ENCODE results near the gene SCAMP3.
"Not testable (repeated sequence)": the region's sequence is repeated elsewhere in the genome, so short reads cannot be mapped to it uniquely, and the experiment has no call there.

The SCAMP3 gene

DNA sequence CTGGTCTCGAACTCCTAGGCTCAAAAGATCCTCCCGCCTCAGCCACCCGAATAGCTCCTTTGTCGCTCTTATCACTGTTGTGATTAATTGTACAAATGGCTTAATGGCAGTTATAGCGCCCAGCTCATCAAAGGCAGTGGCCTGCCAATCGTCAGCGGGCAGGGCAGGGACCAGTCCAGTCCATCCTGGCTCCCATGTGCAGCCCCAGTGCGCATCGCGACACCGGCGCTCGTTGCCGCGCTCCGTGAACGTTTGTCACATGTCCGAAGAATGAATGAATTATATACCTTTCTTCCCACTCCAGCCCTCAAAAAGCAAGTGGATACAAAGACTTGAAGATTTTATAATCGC, 35.3 kb downstream of the SCAMP3 start:
- DNase-seq, result no peak

GRCh38 chr1:155226188-155226909, 35.8 kb downstream of the SCAMP3 start:
- peak; percentile 84 for DNase-seq

DNA sequence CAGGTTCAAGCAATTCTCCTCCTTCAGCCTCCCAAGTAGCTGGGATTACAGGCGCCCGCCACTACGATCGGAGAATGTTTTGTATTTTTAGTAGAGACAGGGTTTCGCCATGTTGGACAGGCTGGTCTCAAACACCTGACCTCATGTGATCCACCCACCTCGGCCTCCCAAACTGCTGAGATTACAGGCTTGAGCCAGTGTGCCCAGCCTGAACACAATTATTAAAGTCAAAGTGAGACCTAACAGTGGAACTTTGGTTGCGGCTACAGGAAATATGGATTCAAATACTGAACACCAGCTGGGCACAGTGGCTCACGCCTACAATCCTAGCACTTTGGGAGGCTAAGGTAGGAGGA, 36.8 kb downstream of the SCAMP3 start:
- not testable (repeated sequence) for DNase-seq

GRCh38 chr1:155223047-155223446, 39.1 kb downstream of the SCAMP3 start:
- DNase-seq, result no peak

- DNase-seq, result not testable (repeated sequence)
Observed at GRCh38 chr1:155220211-155220965, 41.8 kb downstream of the SCAMP3 start.

DNA sequence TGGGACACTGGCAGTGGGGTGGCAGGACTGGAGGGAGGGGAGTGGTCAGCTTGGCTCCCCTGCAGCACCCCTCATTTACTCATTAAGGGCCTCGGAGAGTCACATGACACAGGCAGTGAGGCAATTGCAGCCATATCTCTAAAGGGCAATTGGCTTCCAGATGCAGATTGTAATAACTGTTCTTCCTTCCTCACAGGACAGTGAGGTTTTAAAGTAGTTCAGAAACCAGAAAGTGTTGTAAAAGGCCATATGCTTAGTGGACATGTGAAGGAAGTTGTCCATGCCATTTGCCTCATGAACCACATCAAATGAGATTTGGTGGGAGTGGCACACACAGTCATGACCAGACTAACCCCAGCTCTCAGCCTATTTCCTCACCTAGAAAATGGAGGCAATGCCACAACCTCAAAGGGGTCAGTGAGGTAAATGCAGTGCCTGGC, 42.5 kb downstream of the SCAMP3 start:
- DNase-seq, result no peak

DNA sequence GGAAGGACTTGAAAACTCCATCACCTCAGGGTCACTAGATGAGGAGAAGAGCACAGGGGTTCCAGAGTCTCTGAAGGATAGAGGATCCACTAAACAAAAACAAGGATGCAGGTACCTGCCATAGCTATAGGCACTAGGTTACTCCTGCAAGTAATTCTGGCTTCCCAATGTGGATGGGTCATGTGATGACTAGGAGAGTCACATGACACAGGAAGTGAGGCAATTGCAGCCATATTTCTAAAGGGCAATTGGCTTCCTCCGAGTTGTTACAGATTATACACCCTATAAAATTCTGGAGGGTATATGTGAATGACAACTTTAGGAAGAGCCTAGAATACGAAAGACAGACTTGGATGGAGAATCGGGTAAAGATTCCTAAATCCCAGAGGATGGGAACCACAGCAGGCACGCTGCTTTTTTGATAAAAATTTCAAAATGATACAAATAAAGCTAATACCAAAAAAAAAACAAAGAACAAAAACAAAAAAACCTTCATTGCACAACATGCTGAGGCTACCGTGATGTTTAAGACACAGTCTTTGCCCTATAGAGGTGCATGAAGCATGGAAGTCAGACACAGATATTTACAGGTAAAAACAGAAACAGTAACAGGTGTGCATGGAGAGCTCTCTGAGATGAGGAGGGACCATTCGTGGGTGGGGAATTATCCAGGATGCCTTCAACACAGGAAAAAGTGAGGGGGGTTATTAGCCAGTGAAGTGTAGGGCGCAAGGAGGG, 43.1 kb downstream of the SCAMP3 start:
- peak; percentile 64 for DNase-seq

DNA sequence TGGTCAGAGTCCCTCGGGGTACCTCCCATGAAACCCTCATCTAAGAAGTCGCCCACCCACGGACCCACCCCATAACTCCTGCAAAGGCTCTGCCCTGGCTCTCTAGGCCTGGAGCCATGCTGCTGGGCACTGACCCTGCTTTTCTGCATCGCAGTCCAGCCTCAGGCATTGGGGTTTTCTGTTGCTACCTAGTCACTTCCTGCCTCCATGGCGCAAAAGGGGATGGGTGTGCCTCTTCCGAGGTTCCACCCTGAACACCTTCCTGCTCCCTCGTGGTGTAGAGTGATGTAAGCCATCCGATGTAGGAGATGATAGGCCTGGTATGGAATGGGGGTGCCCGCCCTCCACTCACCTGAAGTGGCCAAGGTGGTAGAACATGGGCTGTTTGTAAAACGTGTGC, 47.5 kb downstream of the SCAMP3 start:
- DNase-seq, result not testable (repeated sequence)

- not testable (repeated sequence) for DNase-seq
Observed at GRCh38 chr1:155212051-155212440, 50.1 kb downstream of the SCAMP3 start.

DNA sequence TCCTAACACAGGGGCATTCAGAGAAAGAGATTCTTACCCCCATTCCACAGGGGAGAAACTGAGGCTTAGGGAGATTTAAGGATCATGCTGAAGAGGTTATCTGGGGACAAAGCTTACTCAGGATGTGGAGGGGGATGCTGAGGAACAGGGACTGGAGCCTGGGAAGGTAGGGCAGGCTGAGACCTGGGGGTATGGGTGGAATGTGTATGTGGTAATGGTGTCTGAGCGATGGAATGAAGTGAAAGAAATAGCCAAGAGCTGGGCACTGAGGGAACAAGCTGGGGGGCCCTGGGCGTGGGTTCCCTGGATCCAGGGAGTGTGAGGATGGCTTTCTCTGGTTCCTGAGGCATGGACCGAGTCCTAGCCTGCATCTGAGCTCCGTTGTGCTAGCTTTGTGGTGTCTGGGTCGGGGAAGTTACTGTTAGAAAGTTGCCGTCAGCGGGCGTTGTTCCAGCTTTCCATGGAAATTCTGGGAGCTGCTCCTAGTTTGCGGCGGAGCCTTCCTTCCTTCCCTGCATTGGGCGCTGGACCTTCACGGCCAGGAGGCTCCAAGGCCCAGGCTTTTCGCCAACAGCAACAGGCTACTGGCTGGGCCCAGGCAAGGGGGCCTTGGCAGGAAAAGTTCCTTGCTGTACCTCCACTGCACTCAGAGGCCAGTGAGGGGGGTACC, 50.6 kb downstream of the SCAMP3 start:
- peak; percentile 41 for DNase-seq

GRCh38 chr1:155210314-155211104, 51.7 kb downstream of the SCAMP3 start:
- DNase-seq, result no peak

DNA sequence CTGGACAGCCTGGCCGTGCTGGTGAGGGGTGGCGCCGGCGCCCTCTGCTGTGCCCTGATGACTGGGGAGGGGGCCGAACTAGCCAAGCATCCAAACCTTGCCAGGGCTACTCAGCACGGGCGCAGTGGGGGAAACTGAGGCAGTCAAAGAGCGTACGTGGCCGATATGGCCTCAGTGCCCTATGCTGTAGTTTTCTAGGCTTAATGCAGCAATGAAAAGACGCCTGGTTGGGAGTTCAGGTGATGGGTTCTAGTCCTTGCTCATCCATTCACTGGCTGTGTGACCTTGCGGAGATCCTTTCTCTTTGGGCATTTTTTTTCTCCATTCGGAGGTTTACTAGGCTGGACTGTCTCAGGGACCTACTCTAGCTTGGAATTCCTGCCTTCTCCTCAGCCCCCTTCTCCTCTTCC, 52.8 kb downstream of the SCAMP3 start:
- no peak for DNase-seq

DNA sequence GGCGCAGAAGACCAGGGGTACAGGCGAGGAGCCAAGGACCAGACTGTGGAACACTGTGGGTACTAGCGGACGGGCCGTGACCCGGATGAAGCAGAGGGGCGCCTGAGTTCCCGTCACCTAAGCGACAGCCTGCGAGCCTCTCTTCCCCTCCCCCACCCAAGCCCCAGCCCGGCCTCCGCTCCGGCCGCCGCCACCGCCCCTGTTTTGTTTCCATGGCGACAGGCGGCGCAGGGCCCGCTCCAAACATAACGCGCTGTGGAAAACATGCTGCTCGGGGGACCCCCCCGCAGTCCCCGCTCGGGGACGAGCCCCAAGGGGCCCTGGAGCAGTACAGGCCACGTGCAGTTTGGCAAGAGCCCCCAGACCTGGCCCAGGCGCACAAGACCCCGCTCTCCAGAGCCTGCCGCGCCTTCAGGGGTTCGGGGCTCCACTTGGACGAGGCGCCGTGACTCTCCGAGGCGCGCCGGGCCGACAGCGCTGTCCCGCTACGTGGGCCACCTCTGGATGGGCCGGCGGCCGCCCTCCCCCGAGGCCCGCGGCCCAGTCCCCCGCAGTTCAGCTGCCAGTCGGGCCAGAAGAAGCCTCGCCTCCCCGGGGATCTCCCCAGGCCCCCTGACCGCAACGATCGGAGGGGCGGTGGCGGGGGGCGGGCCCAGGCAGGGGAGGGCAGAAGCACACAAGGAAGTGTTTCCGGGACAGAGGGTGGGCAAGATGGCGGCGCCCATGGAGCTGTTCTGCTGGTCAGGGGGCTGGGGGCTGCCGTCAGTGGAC, 53.4 kb downstream of the SCAMP3 start, which contains the start of gene MTX1:
MTX1 (plus strand) TSS at position 155 of the 771 bp plus-strand sequence; CDS start at position 265, 110 bp downstream.
- peak; percentile 84 for DNase-seq

GRCh38 chr1:155207806-155208540, 54.2 kb downstream of the SCAMP3 start, which contains the start of gene THBS3:
THBS3 (minus strand) TSS chr1:155207897; CDS start chr1:155207876, 21 bp downstream.
- peak; percentile 42 for DNase-seq

DNA sequence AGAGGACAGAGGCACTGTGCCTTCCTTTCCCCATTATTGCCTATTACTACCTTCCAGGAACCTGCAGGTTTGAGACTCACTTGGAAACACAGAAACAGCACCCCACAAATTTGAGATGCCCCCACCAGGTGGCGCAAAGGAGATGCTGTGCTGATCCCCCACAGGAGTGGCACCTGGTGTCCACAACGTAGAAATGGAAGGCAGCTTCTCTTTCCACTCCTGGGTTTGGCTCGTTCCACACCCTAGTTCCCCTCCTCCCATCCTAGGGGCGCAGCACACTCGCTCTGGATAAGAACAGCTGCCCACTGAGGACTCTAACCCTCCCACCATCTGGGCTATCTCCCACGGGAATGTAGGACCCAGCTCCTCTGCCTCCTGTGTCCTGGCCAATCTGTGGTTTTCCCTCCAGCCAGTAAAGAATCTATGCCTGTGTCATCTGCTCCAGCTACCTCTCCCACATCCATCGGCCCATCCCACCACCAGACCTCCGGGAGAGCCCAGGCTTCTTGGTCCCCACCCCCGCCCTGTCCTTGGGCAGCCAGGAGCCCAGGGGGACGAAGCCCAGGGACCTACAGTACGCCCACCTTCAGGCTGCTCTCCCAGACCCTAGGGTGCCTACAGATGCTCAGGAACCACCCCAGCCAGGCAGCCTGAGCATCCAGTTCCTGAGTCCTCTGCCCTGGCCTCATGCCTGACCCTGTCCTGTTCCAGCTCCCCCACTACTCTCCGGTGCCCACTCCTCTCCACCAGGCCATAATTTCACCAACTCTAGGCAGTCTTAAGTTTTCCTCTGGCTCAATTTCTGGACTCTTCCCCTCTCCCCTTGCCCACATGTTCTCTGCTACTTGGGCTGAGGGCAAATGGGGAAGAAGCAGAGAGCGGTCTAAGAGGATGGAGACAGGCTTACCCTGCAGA, 55.0 kb downstream of the SCAMP3 start:
- DNase-seq, result peak; percentile 78
